Fibroblast of skin of right quadriceps (primary cell): ENCODE results near the gene IQSEC3.
A peak's percentile ranks its signal among the peaks of the same experiment; 100 is the strongest.

Experiments
- DNase-seq: peaks from one replicate; pipeline ENCODE4 v3.0.0-alpha.2; 2013

The IQSEC3 gene

GRCh38 chr12:168763-169525 is 102.4 kb downstream of the IQSEC3 start:
- DNase-seq: peak; percentile 65

- DNase-seq: no peak
These were observed 103.2 kb downstream of the IQSEC3 start for GRCh38 chr12:169528-170370.

GRCh38 chr12:170371-171225 is 104.0 kb downstream of the IQSEC3 start:
- DNase-seq: no peak

GRCh38 chr12:171276-171675 is 104.7 kb downstream of the IQSEC3 start:
- no peak for DNase-seq

- DNase-seq: no peak
These were observed 105.4 kb downstream of the IQSEC3 start for GRCh38 chr12:171743-172676.

GRCh38 chr12:172732-173161 is 106.2 kb downstream of the IQSEC3 start:
- no peak for DNase-seq

GRCh38 chr12:174124-174523 is 107.6 kb downstream of the IQSEC3 start:
- DNase-seq: no peak

- DNase-seq: no peak
These were observed 108.0 kb downstream of the IQSEC3 start for GRCh38 chr12:174596-174995.

- DNase-seq: no peak
These were observed 108.7 kb downstream of the IQSEC3 start for GRCh38 chr12:175250-175649.

- no peak for DNase-seq
These were observed 109.2 kb downstream of the IQSEC3 start for GRCh38 chr12:175759-176158.

- DNase-seq: peak; percentile 71
These were observed 110.0 kb downstream of the IQSEC3 start for GRCh38 chr12:176321-177181.

GRCh38 chr12:177336-177979 is 110.9 kb downstream of the IQSEC3 start:
- DNase-seq: no peak

- DNase-seq: no peak
These were observed 111.6 kb downstream of the IQSEC3 start for GRCh38 chr12:177980-178828.

- no peak for DNase-seq
These were observed 112.2 kb downstream of the IQSEC3 start for GRCh38 chr12:178829-179109.

- no peak for DNase-seq
These were observed 112.7 kb downstream of the IQSEC3 start for GRCh38 chr12:179131-179884.

GRCh38 chr12:179885-180284 is 113.3 kb downstream of the IQSEC3 start:
- DNase-seq: no peak

- DNase-seq: no peak
These were observed 113.9 kb downstream of the IQSEC3 start for GRCh38 chr12:180445-180844.

- no peak for DNase-seq
These were observed 115.4 kb downstream of the IQSEC3 start for GRCh38 chr12:181921-182320.

GRCh38 chr12:182381-182892 is 115.9 kb downstream of the IQSEC3 start:
- peak; percentile 82 for DNase-seq
